Peyer's patch (tissue), 4 donors: Measurements from ENCODE around the gene FKBP11. TPM values are rescaled to one million over a fixed set of nuclear protein-coding genes. Genes with fewer than 3 reads are reported as not detected.
"Not testable (repeated sequence)": the region's sequence is repeated elsewhere in the genome, so short reads cannot be mapped to it uniquely, and the experiment has no call there.

Source experiments
- DNase-seq, 3 donors: peaks; one replicate each; pipeline ENCODE4 v3.0.0-alpha.2; 2017 to 2019
- H3K27ac ChIP-seq, 4 donors: fragments of 200-600 bp; sonication (generic); one replicate each; pipeline ENCODE4 v1.5.1; 2016 to 2019
- H3K27me3 ChIP-seq, 2 donors: fragments of 200-600 bp; sonication (generic); one replicate each; pipeline ENCODE4 v1.5.1; 2019
- H3K36me3 ChIP-seq, 3 donors: fragments of 200-600 bp; sonication (generic); one replicate each; pipeline ENCODE4 v1.5.1; 2016 to 2019
- H3K4me1 ChIP-seq, 4 donors: fragments of 200-600 bp; sonication (generic); one replicate each; pipeline ENCODE4 v1.5.1; 2016 to 2019
- H3K4me3 ChIP-seq, 4 donors: fragments of 200-600 bp; sonication (generic); 1 replicate in 3 of 4; 2 replicates in 1 of 4; pipeline ENCODE4 v1.5.1; 2016 to 2019; ENCODE audit warnings: mild to moderate bottlenecking in 1 of 4
- H3K9me3 ChIP-seq, 4 donors: fragments of 200-600 bp; sonication (generic); one replicate each; pipeline ENCODE4 v1.5.1; 2016 to 2019; ENCODE audit warnings: mild to moderate bottlenecking in 1 of 4
- POLR2A ChIP-seq, 2 donors: fragments of 450-650 bp; IDR thresholded peaks; one replicate each; pipeline ENCODE4 v1.5.1; 2017; ENCODE audit warnings: antibody characterized with exemption in 2 of 2, mild to moderate bottlenecking in 2 of 2, moderate library complexity in 2 of 2
- total RNA-seq, 4 donors: library from RNA; depleted of rRNA; stranded (reverse); fragments of >200 nt; gene quantifications; one replicate each; pipeline ENCODE4 v1.1.0, GENCODE V29; 2016
- TF ChIP-seq, protein P1 (sequence below), 6 experiments: fragments of 450-650 bp in 4 of 6; fragments of 200-600 bp in 2 of 6; sonication (generic) in 1 of 6; IDR thresholded peaks; one replicate each; pipeline ENCODE4 v1.5.1; 2017 to 2019; ENCODE audit warnings: antibody characterized with exemption in 6 of 6, mild to moderate bottlenecking in 3 of 6, moderate library complexity in 1 of 6

Gene FKBP11
- total RNA-seq, 4 donors from 2014 or later = 7.5 to 26.9 (median 12.6) TPM

- DNase-seq = no peak
- H3K4me3 ChIP-seq = no peak overlapping the region
- H3K27ac ChIP-seq = no peak overlapping the region
- no peaks in the 10 kb centered on the region for H3K27me3 ChIP-seq
- H3K4me1 ChIP-seq = peaks cover 0 to 4% (median 0%) of the 10 kb centered on the region in 4 donors
- H3K36me3 ChIP-seq = peaks cover 0 to under 1% (median 0%) of the 10 kb centered on the region in 3 donors
- TF ChIP-seq POLR2A (IDR thresholded peaks at IDR 0.05) = no peak
- TF ChIP-seq, protein P1, sequence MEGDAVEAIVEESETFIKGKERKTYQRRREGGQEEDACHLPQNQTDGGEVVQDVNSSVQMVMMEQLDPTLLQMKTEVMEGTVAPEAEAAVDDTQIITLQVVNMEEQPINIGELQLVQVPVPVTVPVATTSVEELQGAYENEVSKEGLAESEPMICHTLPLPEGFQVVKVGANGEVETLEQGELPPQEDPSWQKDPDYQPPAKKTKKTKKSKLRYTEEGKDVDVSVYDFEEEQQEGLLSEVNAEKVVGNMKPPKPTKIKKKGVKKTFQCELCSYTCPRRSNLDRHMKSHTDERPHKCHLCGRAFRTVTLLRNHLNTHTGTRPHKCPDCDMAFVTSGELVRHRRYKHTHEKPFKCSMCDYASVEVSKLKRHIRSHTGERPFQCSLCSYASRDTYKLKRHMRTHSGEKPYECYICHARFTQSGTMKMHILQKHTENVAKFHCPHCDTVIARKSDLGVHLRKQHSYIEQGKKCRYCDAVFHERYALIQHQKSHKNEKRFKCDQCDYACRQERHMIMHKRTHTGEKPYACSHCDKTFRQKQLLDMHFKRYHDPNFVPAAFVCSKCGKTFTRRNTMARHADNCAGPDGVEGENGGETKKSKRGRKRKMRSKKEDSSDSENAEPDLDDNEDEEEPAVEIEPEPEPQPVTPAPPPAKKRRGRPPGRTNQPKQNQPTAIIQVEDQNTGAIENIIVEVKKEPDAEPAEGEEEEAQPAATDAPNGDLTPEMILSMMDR (IDR thresholded peaks at IDR 0.05) = no peak
- H3K9me3 ChIP-seq = no peaks in the 10 kb centered on the region
Observed at GRCh38 chr12:48923117-48923516, 2.2 kb downstream of the FKBP11 start.

- TF ChIP-seq POLR2A (IDR thresholded peaks at IDR 0.05) = no peak
- TF ChIP-seq, protein P1 (IDR thresholded peaks at IDR 0.05) = no peak
- peak overlapping the region in 3 of 4 donors; percentile 19 to 52 (median 20) for H3K27ac ChIP-seq
- H3K27me3 ChIP-seq = no peaks in the 10 kb centered on the region
- H3K36me3 ChIP-seq = no peaks in the 10 kb centered on the region
- H3K4me3 ChIP-seq = peak overlapping the region in 2 of 4 donors; percentile 1 to 19
- H3K9me3 ChIP-seq = no peaks in the 10 kb centered on the region
- DNase-seq = peak in 2 of 3 donors; percentile 64 to 72
- H3K4me1 ChIP-seq = no peaks in the 10 kb centered on the region
Observed at GRCh38 chr12:48917857-48918537, 7.3 kb downstream of the FKBP11 start.

DNA sequence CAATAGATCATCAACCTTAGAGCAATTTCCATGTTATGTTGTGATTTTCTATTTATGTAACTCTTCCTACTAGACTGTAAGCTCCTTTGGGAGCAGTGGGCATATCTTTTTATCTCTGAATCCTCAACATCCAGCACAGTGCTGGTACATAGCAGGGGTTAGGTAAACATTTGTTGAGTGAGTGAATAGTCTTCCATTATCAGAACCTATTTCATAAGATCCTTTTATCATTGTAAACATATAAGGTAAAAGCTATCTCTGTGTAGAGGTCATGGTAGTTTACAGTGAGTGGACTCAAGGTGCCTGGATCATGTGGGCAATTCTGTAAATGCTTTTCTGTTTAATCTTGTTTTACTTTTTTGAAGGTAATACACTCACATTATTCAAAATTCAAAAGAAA is 15.1 kb downstream of the FKBP11 start:
- DNase-seq = no peak
- H3K27me3 ChIP-seq = no peaks in the 10 kb centered on the region
- no peaks in the 10 kb centered on the region for H3K9me3 ChIP-seq
- H3K4me3 ChIP-seq = no peak overlapping the region
- H3K4me1 ChIP-seq = no peaks in the 10 kb centered on the region
- TF ChIP-seq, protein P1 (IDR thresholded peaks at IDR 0.05) = no peak
- no peak for TF ChIP-seq POLR2A (IDR thresholded peaks at IDR 0.05)
- H3K27ac ChIP-seq = no peak overlapping the region
- H3K36me3 ChIP-seq = no peaks in the 10 kb centered on the region

GRCh38 chr12:48909698-48910097 is 15.6 kb downstream of the FKBP11 start:
- H3K36me3 ChIP-seq, H3K27ac ChIP-seq, DNase-seq, H3K4me1 ChIP-seq, H3K4me3 ChIP-seq, H3K27me3 ChIP-seq, H3K9me3 ChIP-seq: not testable (repeated sequence)

DNA sequence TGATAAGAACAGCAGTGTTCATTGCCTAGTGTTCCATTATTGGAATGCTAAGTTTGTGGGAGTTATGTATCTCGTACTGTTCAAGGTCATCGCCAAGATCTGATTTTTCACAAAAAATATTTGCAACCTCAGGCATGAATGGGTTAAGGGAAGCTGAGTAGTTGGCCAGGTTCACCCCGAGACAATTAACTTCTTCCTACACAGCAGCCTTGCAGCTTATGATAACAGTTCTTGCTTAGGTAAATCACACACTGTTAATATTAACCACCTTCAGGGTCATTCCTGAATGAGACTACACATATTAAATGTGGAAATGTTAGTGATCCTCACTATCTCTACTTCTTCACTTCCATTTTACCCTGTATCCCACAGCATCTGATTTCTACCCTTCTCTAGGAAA is 18.0 kb downstream of the FKBP11 start:
- Histone ChIP-seq H3K4me1 (no peaks in the 10 kb centered on the region), H3K36me3 (no peaks in the 10 kb centered on the region), H3K27me3 (no peaks in the 10 kb centered on the region), H3K27ac (no peak overlapping the region), H3K4me3 (no peak overlapping the region), H3K9me3 (no peaks in the 10 kb centered on the region)
- DNase-seq = no peak
- TF ChIP-seq, protein P1 (IDR thresholded peaks at IDR 0.05) = no peak
- TF ChIP-seq POLR2A (IDR thresholded peaks at IDR 0.05) = no peak

DNA sequence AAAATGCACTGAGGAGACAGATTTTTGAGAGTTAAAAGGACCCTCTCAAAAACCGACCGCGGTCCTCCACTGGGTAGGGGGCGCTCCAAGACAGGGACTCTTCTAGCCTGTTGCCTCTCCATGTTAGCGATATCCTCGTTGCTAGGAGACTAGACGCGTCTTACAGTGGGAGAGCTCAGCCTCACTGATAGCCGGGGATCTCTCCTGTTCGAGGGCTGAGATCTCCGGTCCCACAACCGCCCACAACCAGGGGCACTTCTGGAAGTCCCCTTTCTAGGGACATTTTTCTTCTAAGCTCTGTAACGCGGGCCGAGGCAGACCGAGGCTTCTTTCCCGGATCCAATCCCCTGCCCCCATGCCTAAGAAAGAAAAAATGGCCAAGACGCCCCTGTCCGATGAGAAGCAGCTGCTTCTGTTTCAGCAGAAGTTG is 21.3 kb downstream of the FKBP11 start:
- H3K36me3 ChIP-seq = no peaks in the 10 kb centered on the region
- no peaks in the 10 kb centered on the region for H3K4me1 ChIP-seq
- no peak overlapping the region for H3K27ac ChIP-seq
- DNase-seq = peak; percentile 65 to 86 (median 67)
- TF ChIP-seq, protein P1 (IDR thresholded peaks at IDR 0.05) = peak in 5 of 6 experiments; percentile 5 to 68 (median 52)
- TF ChIP-seq POLR2A (IDR thresholded peaks at IDR 0.05) = no peak
- H3K27me3 ChIP-seq = no peaks in the 10 kb centered on the region
- peak overlapping the region; percentile 23 to 37 (median 28) for H3K4me3 ChIP-seq
- H3K9me3 ChIP-seq = no peaks in the 10 kb centered on the region
